Mucosa of descending colon (tissue), 3 donors: Measurements from ENCODE around the gene IHH. TPM values are rescaled to one million over a fixed set of nuclear protein-coding genes. Genes with fewer than 3 reads are reported as not detected.

Experiments
- ATAC-seq: fragments of 200-7000 bp; cut with Tn5 transposase; one replicate; pipeline ENCODE4 v1.9.1; 2020; ENCODE audit warnings: mild to moderate bottlenecking, moderate library complexity
- DNase-seq, 3 donors: peaks; one replicate each; pipeline ENCODE4 v3.0.0-alpha.2; 2020
- H3K36me3 ChIP-seq: fragments of 200-600 bp; one replicate; pipeline ENCODE4 v1.8.0; 2021; ENCODE audit warnings: low read depth, mild to moderate bottlenecking
- H3K4me1 ChIP-seq: fragments of 200-600 bp; one replicate; pipeline ENCODE4 v1.8.0; 2021; ENCODE audit warnings: low read depth, mild to moderate bottlenecking
- H3K4me3 ChIP-seq: fragments of 200-600 bp; one replicate; pipeline ENCODE4 v1.8.0; 2021; ENCODE audit warnings: mild to moderate bottlenecking
- H3K9me3 ChIP-seq: fragments of 200-600 bp; one replicate; pipeline ENCODE4 v1.8.0; 2021; ENCODE audit warnings: mild to moderate bottlenecking
- CTCF ChIP-seq: fragments of 200-600 bp; IDR thresholded peaks from one replicate; pipeline ENCODE4 v1.8.0; 2022; ENCODE audit warnings: antibody characterized with exemption, mild to moderate bottlenecking
- intact Hi-C, 2 donors: fragments of 100-400 bp; cut with DNase I in 1 of 2; cut with micrococcal nuclease in 1 of 2; formaldehyde crosslinking; loops; one replicate each; pipeline versions ENCODE4 v1.11.0 to v1.11.1; 2022; cut with DNase I, micrococcal nuclease
- total RNA-seq, 3 donors: library from RNA; stranded (reverse); fragmentation: NEBNext Ultra II Directional in 2 of 3; extraction: Animal tissue kit (Norgen Biotek cat#: 25700) in 2 of 3; gene quantifications; one replicate each; pipeline versions ENCODE4 v1.2.1 to v1.2.4, GENCODE V29; 2021 to 2023
- donor health status: DM: no; HTN: no; CAD: no; lungs with moderate emphysema.
- donor health status: DM: no; HTN: no; CAD: no.
- donor health status: DM: no; HTN: yes; CAD: no.

IHH gene
- total RNA-seq, 3 donors from 2014 or later: 31.0 to 91.2 (median 57.6) TPM

DNA sequence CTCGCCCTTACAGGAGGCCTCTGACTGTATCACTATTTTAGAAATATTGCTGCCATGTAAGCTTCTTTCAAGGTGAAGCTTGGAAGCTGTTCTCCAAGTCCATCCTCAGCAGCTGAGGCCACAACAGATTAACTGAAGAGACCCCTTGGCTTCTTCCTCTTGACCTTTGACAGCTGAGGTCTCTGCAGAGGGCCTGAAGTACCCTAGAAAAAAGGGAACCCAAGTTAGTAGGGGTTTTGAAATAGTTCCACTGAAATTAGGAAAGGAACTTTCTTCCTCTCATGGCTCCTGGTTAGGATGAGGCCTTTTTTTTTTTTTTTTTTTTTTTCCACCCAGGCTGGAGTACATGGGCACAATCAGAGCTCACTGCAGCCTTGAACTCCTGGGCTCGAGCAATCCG lies 15.5 kb upstream of the IHH start:
- intact Hi-C loops: no loop called here
- no peak for TF ChIP-seq CTCF
- ATAC-seq (no peak), DNase-seq (no peak)
- Histone ChIP-seq H3K4me1 (peaks cover 45% of the 10 kb centered on the region), H3K36me3 (no peaks in the 10 kb centered on the region), H3K4me3 (no peak overlapping the region), H3K9me3 (no peaks in the 10 kb centered on the region)

GRCh38 chr2:219073413-219074129 lies 12.8 kb upstream of the IHH start:
- intact Hi-C loops: loop anchor here in 1 of 2 donors (5.0 kb wide), 1 partner anchor 44 kb away; no protein-coding TSS in a partner anchor
- Histone ChIP-seq H3K9me3 (no peaks in the 10 kb centered on the region), H3K36me3 (no peaks in the 10 kb centered on the region), H3K4me1 (peaks cover 39% of the 10 kb centered on the region), H3K4me3 (no peak overlapping the region)
- ATAC-seq: peak; percentile 78
- peak in 1 of 3 donors; percentile 90 for DNase-seq
- peak; percentile 47 for TF ChIP-seq CTCF

- ATAC-seq: no peak
- Histone ChIP-seq H3K9me3 (no peaks in the 10 kb centered on the region), H3K36me3 (no peaks in the 10 kb centered on the region), H3K4me3 (no peak overlapping the region), H3K4me1 (peaks cover 32% of the 10 kb centered on the region)
- intact Hi-C loops: loop anchor here in 1 of 2 donors (5.0 kb wide), 1 partner anchor 45 kb away; no protein-coding TSS in a partner anchor
- DNase-seq: no peak
- no peak for TF ChIP-seq CTCF
Measured at GRCh38 chr2:219072741-219073250, 12.1 kb upstream of the IHH start.

- DNase-seq: peak in 2 of 3 donors; percentile 63 to 73
- Histone ChIP-seq H3K9me3 (no peaks in the 10 kb centered on the region), H3K36me3 (no peaks in the 10 kb centered on the region), H3K4me1 (peaks cover 37% of the 10 kb centered on the region), H3K4me3 (no peak overlapping the region)
- TF ChIP-seq CTCF: no peak
- intact Hi-C loops: loop anchor here in 1 of 2 donors (5.0 kb wide), 1 partner anchor 46 kb away; no protein-coding TSS in a partner anchor
- peak; percentile 87 for ATAC-seq
Measured at GRCh38 chr2:219071131-219071816, 10.6 kb upstream of the IHH start.

DNA sequence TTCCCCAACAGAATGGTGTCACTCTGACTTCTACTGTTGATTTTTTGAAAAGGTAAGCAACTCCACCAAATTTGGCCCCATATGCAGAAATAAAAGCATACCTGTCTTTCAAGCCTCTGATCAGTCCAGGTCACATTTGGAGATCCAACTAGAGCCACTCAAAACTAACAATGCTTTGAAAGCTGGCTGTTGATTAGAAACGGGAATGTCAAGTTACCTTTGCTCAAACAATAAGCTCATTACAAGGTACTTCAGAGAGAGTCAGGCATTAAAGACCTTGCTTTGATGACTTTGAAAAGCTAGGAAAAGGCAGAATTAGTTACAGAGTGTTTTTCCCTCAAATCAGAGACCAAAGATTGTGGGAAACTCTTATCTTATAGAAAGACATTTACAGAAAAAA lies 4.8 kb upstream of the IHH start:
- DNase-seq: no peak
- intact Hi-C loops: no loop called here
- TF ChIP-seq CTCF: no peak

More for the DNA sequence above, 4.8 kb upstream of the IHH start:
- no peaks in the 10 kb centered on the region for H3K9me3 ChIP-seq
- no peak for ATAC-seq
- no peak overlapping the region for H3K4me3 ChIP-seq
- no peaks in the 10 kb centered on the region for H3K36me3 ChIP-seq
- H3K4me1 ChIP-seq: peaks cover 18% of the 10 kb centered on the region
